Stomach (tissue), 9 donors: ENCODE results near the gene OAS1. TPM values are rescaled to one million over a fixed set of nuclear protein-coding genes. Genes with fewer than 3 reads are reported as not detected.

Source experiments
- DNase-seq, 2 donors: peaks; one replicate each; pipeline versions ENCODE4 v3.0.0 to v3.0.0-alpha.2; 2013 to 2019
- H3K27ac ChIP-seq, 5 donors: fragments of 200-600 bp in 4 of 5; sonication (generic) in 4 of 5; one replicate each; pipeline ENCODE4 v1.5.1; 2013 to 2019; ENCODE audit warnings: mild to moderate bottlenecking in 1 of 5, moderate library complexity in 1 of 5
- H3K27me3 ChIP-seq, 3 donors: fragments of 200-600 bp; sonication (generic); one replicate each; pipeline ENCODE4 v1.5.1; 2017 to 2019; ENCODE audit warnings: mixed run types in 1 of 3
- H3K36me3 ChIP-seq, 4 donors: fragments of 200-600 bp; sonication (generic); 1 replicate in 3 of 4; 2 replicates in 1 of 4; pipeline ENCODE4 v1.5.1; 2016 to 2019
- H3K4me1 ChIP-seq, 4 donors: fragments of 200-600 bp; sonication (generic); one replicate each; pipeline ENCODE4 v1.5.1; 2016 to 2019
- H3K4me3 ChIP-seq, 4 donors: fragments of 200-600 bp; sonication (generic) in 3 of 4; one replicate each; pipeline ENCODE4 v1.5.1; 2016 to 2019; ENCODE audit warnings: mild to moderate bottlenecking in 1 of 4
- H3K9me3 ChIP-seq, 4 donors: fragments of 200-600 bp; sonication (generic); one replicate each; pipeline ENCODE4 v1.5.1; 2016 to 2019
- EP300 ChIP-seq: sonication (generic); formaldehyde crosslinking; IDR thresholded peaks from one replicate; pipeline ENCODE4 v1.6.1; 2017; ENCODE audit warnings: antibody characterized with exemption
- POLR2A ChIP-seq, 4 donors: fragments of 450-650 bp; IDR thresholded peaks; one replicate each; pipeline ENCODE4 v1.6.1; 2016; ENCODE audit warnings: antibody characterized with exemption in 4 of 4, control low read depth in 2 of 4, mild to moderate bottlenecking in 1 of 4, moderate library complexity in 1 of 4
- POLR2AphosphoS5 ChIP-seq, 3 donors: sonication (generic); formaldehyde crosslinking; IDR thresholded peaks; one replicate each; pipeline ENCODE4 v1.6.1; 2016; ENCODE audit warnings: antibody characterized with exemption in 3 of 3
- WGBS, 5 donors: extraction: QIAGEN DNeasy Blood & Tissue Kit in 3 of 5; methylation state at CpG; one replicate each; pipeline versions ENCODE4 v1.1.5 to v1.1.7; 2013 to 2018; 5-methylcytosine and 5-hydroxymethylcytosine counted together
- intact Hi-C: fragments of 100-400 bp; cut with DNase I; formaldehyde crosslinking; loops from one replicate; pipeline ENCODE4 v1.15.1; 2023; ENCODE audit warnings: low total_unique reads
- polyA plus RNA-seq, 3 donors: library from polyadenylated mRNA; stranded (reverse); fragments of 200-250 nt; gene quantifications; one replicate each; pipeline ENCODE4 v1.2.3, GENCODE V29; 2013
- total RNA-seq, 5 donors: library from RNA; depleted of rRNA; stranded (reverse); fragments of >200 nt; gene quantifications; one replicate each; pipeline versions ENCODE4 v1.1.0 to v1.2.3, GENCODE V29; 2014 to 2016
- TF ChIP-seq, protein P1 (sequence below), 7 experiments: fragments of 450-650 bp in 4 of 7; fragments of 200-600 bp in 3 of 7; sonication (generic) in 3 of 7; IDR thresholded peaks; one replicate each; pipeline ENCODE4 v1.5.1; 2016 to 2019; ENCODE audit warnings: antibody characterized with exemption in 7 of 7, control low read depth in 2 of 7, mild to moderate bottlenecking in 1 of 7
- donor health status: healthy with polysubstance abuse.
- donor health status: Bipolar disorder and iron deficiency.
- donor health status: healthy.

The OAS1 gene
- total and polyA plus RNA-seq, 8 donors: 11.6 to 114 (median 22.8) TPM

DNA sequence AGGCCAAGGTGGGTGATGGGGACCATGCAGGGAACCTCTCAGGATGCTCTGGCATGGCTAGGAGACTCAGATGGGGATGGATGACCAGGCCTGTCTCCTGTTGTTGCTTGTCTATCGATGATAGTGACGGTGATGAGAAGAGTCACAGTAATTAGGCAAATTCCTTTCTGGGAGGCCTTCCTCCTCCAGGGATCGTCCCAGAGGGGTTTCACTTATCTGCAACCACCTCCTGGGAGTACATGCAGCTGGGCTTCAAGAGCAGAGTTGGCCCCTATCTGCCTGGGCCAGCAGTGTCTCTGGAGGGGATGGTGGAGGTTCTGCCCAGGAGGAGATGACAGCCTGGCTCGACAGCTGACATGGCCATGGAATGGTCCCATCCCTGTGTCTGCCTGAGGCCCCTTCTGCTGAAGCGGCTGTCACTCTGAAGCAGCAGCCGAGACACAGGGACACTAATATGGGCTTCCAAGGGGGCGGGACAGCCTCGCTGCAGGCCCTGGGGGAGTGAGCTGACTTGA, 27.5 kb upstream of the OAS1 start:
- DNase-seq: no peak
- Histone ChIP-seq H3K36me3 (no peaks in the 10 kb centered on the region), H3K27me3 (peaks cover 0 to 71% (median 27%) of the 10 kb centered on the region in 3 donors), H3K27ac (no peak overlapping the region), H3K4me1 (no peaks in the 10 kb centered on the region), H3K9me3 (no peaks in the 10 kb centered on the region), H3K4me3 (no peak overlapping the region)
- 49 to 64% (median 58%) methylated on average over 7 to 8 of the region's 8 CpGs for WGBS, 5 donors
- intact Hi-C loops: no loop called here
- TF ChIP-seq, protein P1, sequence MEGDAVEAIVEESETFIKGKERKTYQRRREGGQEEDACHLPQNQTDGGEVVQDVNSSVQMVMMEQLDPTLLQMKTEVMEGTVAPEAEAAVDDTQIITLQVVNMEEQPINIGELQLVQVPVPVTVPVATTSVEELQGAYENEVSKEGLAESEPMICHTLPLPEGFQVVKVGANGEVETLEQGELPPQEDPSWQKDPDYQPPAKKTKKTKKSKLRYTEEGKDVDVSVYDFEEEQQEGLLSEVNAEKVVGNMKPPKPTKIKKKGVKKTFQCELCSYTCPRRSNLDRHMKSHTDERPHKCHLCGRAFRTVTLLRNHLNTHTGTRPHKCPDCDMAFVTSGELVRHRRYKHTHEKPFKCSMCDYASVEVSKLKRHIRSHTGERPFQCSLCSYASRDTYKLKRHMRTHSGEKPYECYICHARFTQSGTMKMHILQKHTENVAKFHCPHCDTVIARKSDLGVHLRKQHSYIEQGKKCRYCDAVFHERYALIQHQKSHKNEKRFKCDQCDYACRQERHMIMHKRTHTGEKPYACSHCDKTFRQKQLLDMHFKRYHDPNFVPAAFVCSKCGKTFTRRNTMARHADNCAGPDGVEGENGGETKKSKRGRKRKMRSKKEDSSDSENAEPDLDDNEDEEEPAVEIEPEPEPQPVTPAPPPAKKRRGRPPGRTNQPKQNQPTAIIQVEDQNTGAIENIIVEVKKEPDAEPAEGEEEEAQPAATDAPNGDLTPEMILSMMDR (IDR thresholded peaks at IDR 0.05): no peak
- TF ChIP-seq EP300 (no peak), POLR2A (IDR thresholded peaks at IDR 0.05) (no peak), POLR2AphosphoS5 (IDR thresholded peaks at IDR 0.05) (no peak)

DNA sequence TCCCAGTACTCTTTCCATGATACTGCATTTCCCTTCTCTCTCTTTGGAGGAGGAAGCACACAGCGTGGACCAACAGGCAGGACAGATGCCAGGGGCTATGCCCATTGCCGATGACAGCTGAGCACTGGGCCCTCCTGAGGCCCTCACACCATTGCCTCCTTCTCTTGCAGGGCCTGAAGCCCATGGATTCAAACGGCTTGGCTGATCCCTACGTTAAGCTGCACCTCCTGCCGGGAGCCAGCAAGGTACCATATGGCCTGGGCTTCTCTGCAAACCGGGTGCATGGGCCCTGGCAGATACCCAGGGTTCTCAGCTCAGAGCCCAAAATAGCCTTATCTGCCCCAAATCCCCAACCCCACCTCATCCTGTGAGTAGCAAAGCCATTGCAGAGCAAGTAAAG, 25.2 kb upstream of the OAS1 start:
- TF ChIP-seq POLR2AphosphoS5 (IDR thresholded peaks at IDR 0.05) (no peak), EP300 (no peak), POLR2A (IDR thresholded peaks at IDR 0.05) (no peak)
- TF ChIP-seq, protein P1 (IDR thresholded peaks at IDR 0.05): no peak
- H3K4me1 ChIP-seq: no peaks in the 10 kb centered on the region
- DNase-seq: no peak
- H3K9me3 ChIP-seq: peaks cover 1 to 17% (median 3%) of the 10 kb centered on the region in 4 donors
- no peak overlapping the region for H3K27ac ChIP-seq
- H3K36me3 ChIP-seq: no peaks in the 10 kb centered on the region
- peaks cover 0 to 47% (median 10%) of the 10 kb centered on the region in 3 donors for H3K27me3 ChIP-seq
- intact Hi-C loops: no loop called here
- H3K4me3 ChIP-seq: no peak overlapping the region
- 39 to 68% (median 61%) methylated on average over 5 to 6 of the region's 6 CpGs for WGBS, 5 donors

DNA sequence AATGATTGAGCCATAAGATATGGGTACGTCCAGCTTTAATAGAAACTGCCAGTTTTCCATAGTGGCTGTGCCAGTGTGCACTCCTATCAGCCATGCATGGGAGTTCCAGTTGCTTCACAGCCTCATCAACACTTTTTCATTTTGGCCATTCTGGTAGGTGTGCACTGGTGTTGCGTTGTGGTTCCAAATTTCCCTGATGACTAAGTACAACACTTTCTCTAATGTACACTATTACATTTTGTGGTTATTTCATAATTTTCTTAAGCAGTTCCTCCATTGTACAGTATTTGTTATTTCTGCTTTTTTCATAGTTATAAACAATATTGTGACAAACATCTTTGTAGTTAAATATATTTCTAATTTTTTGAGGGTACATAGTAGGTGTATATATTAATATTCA, 21.5 kb upstream of the OAS1 start:
- peaks cover 0 to 26% (median 0%) of the 10 kb centered on the region in 3 donors for H3K27me3 ChIP-seq
- TF ChIP-seq POLR2A (IDR thresholded peaks at IDR 0.05) (no peak), EP300 (no peak), POLR2AphosphoS5 (IDR thresholded peaks at IDR 0.05) (no peak)
- TF ChIP-seq, protein P1 (IDR thresholded peaks at IDR 0.05): no peak
- H3K9me3 ChIP-seq: peaks cover 3 to 17% (median 3%) of the 10 kb centered on the region in 4 donors
- no peaks in the 10 kb centered on the region for H3K4me1 ChIP-seq
- 41 to 70% (median 59%) methylated on average over 2 of the region's 2 CpGs for WGBS, 5 donors
- intact Hi-C loops: no loop called here
- no peak overlapping the region for H3K27ac ChIP-seq
- H3K36me3 ChIP-seq: no peaks in the 10 kb centered on the region
- DNase-seq: no peak
- no peak overlapping the region for H3K4me3 ChIP-seq

DNA sequence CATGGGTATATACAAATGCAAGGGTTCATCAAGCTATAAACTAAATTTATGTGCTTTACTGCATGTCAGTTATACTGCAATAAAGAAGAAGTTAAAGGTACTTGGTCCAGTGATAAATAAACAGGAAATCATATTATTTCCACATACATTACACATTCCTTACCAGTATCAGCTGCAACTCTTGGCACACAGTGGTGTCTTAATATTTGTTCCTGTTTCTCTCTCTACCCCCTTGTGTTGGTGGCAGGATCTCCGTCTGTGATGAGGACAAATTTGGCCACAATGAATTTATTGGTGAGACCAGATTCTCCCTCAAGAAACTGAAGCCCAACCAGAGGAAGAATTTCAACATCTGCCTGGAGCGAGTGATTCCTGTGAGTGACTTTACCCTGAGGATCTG, 19.2 kb upstream of the OAS1 start:
- Histone ChIP-seq H3K36me3 (no peaks in the 10 kb centered on the region), H3K4me1 (no peaks in the 10 kb centered on the region), H3K27me3 (peaks cover 0 to 12% (median 0%) of the 10 kb centered on the region in 3 donors), H3K4me3 (no peak overlapping the region), H3K9me3 (peaks cover 3 to 17% (median 3%) of the 10 kb centered on the region in 4 donors), H3K27ac (no peak overlapping the region)
- DNase-seq: no peak
- intact Hi-C loops: no loop called here
- WGBS, 5 donors: 39 to 50% (median 47%) methylated on average over 2 of the region's 2 CpGs
- TF ChIP-seq EP300: no peak
- no peak for TF ChIP-seq POLR2AphosphoS5 (IDR thresholded peaks at IDR 0.05)
- TF ChIP-seq, protein P1 (IDR thresholded peaks at IDR 0.05): no peak
- no peak for TF ChIP-seq POLR2A (IDR thresholded peaks at IDR 0.05)
